Thoracic aorta (tissue), 2 donors: ENCODE results near the gene CD302. TPM values are rescaled to one million over a fixed set of nuclear protein-coding genes. Genes with fewer than 3 reads are reported as not detected.

Experiments
- ATAC-seq: fragments of 150-250 bp; one replicate; pipeline ENCODE4 v1.8.0; 2017; ENCODE audit warnings: low read depth; ENCODE audit not compliant: insufficient number of reproducible peaks, low FRiP score
- DNase-seq: peaks from one replicate; pipeline ENCODE4 v3.0.0-alpha.2; 2020; ENCODE audit warnings: low spot score
- H3K27ac ChIP-seq, 2 donors: fragments of 200-600 bp; sonication (generic); 1 replicate in 1 of 2; 2 replicates in 1 of 2; pipeline ENCODE4 v1.5.1; 2016; ENCODE audit warnings: mild to moderate bottlenecking in 2 of 2, moderate library complexity in 2 of 2
- H3K27me3 ChIP-seq: fragments of 200-600 bp; sonication (generic); replicated peaks from 2 replicates; pipeline ENCODE4 v1.6.0; 2016; ENCODE audit warnings: mild to moderate bottlenecking; ENCODE audit not compliant: insufficient read depth
- H3K36me3 ChIP-seq: fragments of 200-600 bp; sonication (generic); one replicate; pipeline ENCODE4 v1.5.1; 2016
- H3K4me1 ChIP-seq, 2 donors: fragments of 200-600 bp; sonication (generic); 1 replicate in 1 of 2; 2 replicates in 1 of 2; pipeline versions ENCODE4 v1.5.1 to v1.6.0; 2016; ENCODE audit warnings: low read depth in 2 of 2, mild to moderate bottlenecking in 1 of 2; ENCODE audit not compliant: control insufficient read depth in 1 of 2
- H3K4me3 ChIP-seq: fragments of 200-600 bp; sonication (generic); 2 replicates; pipeline ENCODE4 v1.5.1; 2016; ENCODE audit warnings: mild to moderate bottlenecking
- H3K9me3 ChIP-seq: fragments of 200-600 bp; sonication (generic); 2 replicates; pipeline ENCODE4 v1.5.1; 2016
- CTCF ChIP-seq: fragments of 200-600 bp; sonication (generic); IDR thresholded peaks from one replicate; pipeline ENCODE4 v1.5.1; 2019; ENCODE audit warnings: antibody characterized with exemption
- total RNA-seq, 2 donors: library from RNA; depleted of rRNA; stranded (reverse); fragments of >200 nt; gene quantifications; one replicate each; pipeline versions ENCODE4 v1.1.0 to v1.2.3, GENCODE V29; 2016

Gene CD302
- total RNA-seq, 2 donors from 2014 or later, result 110 to 115 TPM

GRCh38 chr2:159811232-159811631, 13.2 kb upstream of the CD302 start:
- TF ChIP-seq CTCF, result no peak
- no peaks in the 10 kb centered on the region for H3K27me3 ChIP-seq
- H3K36me3 ChIP-seq, result no peaks in the 10 kb centered on the region
- no peak overlapping the region for H3K27ac ChIP-seq
- ATAC-seq (no peak), DNase-seq (no peak)
- no peak overlapping the region for H3K4me3 ChIP-seq
- H3K9me3 ChIP-seq, result no peaks in the 10 kb centered on the region
- no peaks in the 10 kb centered on the region for H3K4me1 ChIP-seq

- H3K36me3 ChIP-seq, result no peaks in the 10 kb centered on the region
- no peak for TF ChIP-seq CTCF
- DNase-seq, result no peak
- no peaks in the 10 kb centered on the region for H3K9me3 ChIP-seq
- ATAC-seq, result no peak
- no peaks in the 10 kb centered on the region for H3K4me1 ChIP-seq
- H3K27me3 ChIP-seq, result no peaks in the 10 kb centered on the region
- H3K4me3 ChIP-seq, result no peak overlapping the region
- no peak overlapping the region for H3K27ac ChIP-seq
Measured at GRCh38 chr2:159808032-159808425, 10.0 kb upstream of the CD302 start.

GRCh38 chr2:159807183-159808031, 9.4 kb upstream of the CD302 start:
- no peak for DNase-seq
- no peak overlapping the region for H3K27ac ChIP-seq
- peak; percentile 74 for TF ChIP-seq CTCF
- no peaks in the 10 kb centered on the region for H3K9me3 ChIP-seq
- ATAC-seq, result no peak
- no peaks in the 10 kb centered on the region for H3K36me3 ChIP-seq
- no peaks in the 10 kb centered on the region for H3K4me1 ChIP-seq
- H3K27me3 ChIP-seq, result no peaks in the 10 kb centered on the region
- no peak overlapping the region for H3K4me3 ChIP-seq

GRCh38 chr2:159804941-159805340, 6.9 kb upstream of the CD302 start:
- H3K4me1 ChIP-seq, result no peaks in the 10 kb centered on the region
- H3K27me3 ChIP-seq, result no peaks in the 10 kb centered on the region
- no peak for TF ChIP-seq CTCF
- no peak overlapping the region for H3K4me3 ChIP-seq
- ATAC-seq, result no peak
- no peaks in the 10 kb centered on the region for H3K9me3 ChIP-seq
- no peaks in the 10 kb centered on the region for H3K36me3 ChIP-seq
- H3K27ac ChIP-seq, result no peak overlapping the region
- DNase-seq, result no peak

- Histone ChIP-seq H3K36me3 (no peaks in the 10 kb centered on the region), H3K4me3 (no peak overlapping the region), H3K27ac (no peak overlapping the region), H3K9me3 (no peaks in the 10 kb centered on the region), H3K27me3 (no peaks in the 10 kb centered on the region), H3K4me1 (no peaks in the 10 kb centered on the region)
- ATAC-seq (no peak), DNase-seq (no peak)
- no peak for TF ChIP-seq CTCF
Measured at GRCh38 chr2:159803235-159803962, 5.4 kb upstream of the CD302 start.
